Umbilical cord (tissue), 2 donors: Measurements from ENCODE around the gene PITPNM3. TPM values are rescaled to one million over a fixed set of nuclear protein-coding genes. Genes with fewer than 3 reads are reported as not detected.

Source experiments
- DNase-seq: peaks from one replicate; pipeline ENCODE4 v3.0.0-alpha.2; 2015; ENCODE audit warnings: low spot score
- total RNA-seq: library from RNA; depleted of rRNA; stranded (reverse); fragments of >200 nt; gene quantifications from one replicate; pipeline ENCODE4 v1.2.3, GENCODE V29; 2014; ENCODE audit warnings: low replicate concordance; ENCODE audit not compliant: insufficient read depth

The PITPNM3 gene
- total RNA-seq, 1 donor from 2014 or later, result 4.8 TPM

- no peak for DNase-seq
Observed at GRCh38 chr17:6526362-6527152, 29.8 kb downstream of the PITPNM3 start.

- DNase-seq, result no peak
Observed at GRCh38 chr17:6525731-6526130, 30.6 kb downstream of the PITPNM3 start.

- DNase-seq, result no peak
Observed at GRCh38 chr17:6525141-6525540, 31.2 kb downstream of the PITPNM3 start.

GRCh38 chr17:6524520-6524919, 31.8 kb downstream of the PITPNM3 start:
- peak; percentile 9 for DNase-seq

GRCh38 chr17:6523809-6524355, 32.5 kb downstream of the PITPNM3 start:
- DNase-seq, result no peak

GRCh38 chr17:6523330-6523729, 33.0 kb downstream of the PITPNM3 start:
- DNase-seq, result no peak

- DNase-seq, result peak; percentile 55
Observed at GRCh38 chr17:6521586-6521985, 34.8 kb downstream of the PITPNM3 start.

GRCh38 chr17:6517062-6517461, 39.3 kb downstream of the PITPNM3 start:
- DNase-seq, result no peak

- DNase-seq, result no peak
Observed at GRCh38 chr17:6514371-6514770, 42.0 kb downstream of the PITPNM3 start.

GRCh38 chr17:6512552-6512951, 43.8 kb downstream of the PITPNM3 start:
- no peak for DNase-seq

- no peak for DNase-seq
Observed at GRCh38 chr17:6510321-6510977, 45.9 kb downstream of the PITPNM3 start.

GRCh38 chr17:6509921-6510320, 46.4 kb downstream of the PITPNM3 start:
- no peak for DNase-seq

- DNase-seq, result no peak
Observed at GRCh38 chr17:6509031-6509771, 47.2 kb downstream of the PITPNM3 start.

- peak; percentile 26 for DNase-seq
Observed at GRCh38 chr17:6508519-6509030, 47.8 kb downstream of the PITPNM3 start.

- DNase-seq, result no peak
Observed at GRCh38 chr17:6508016-6508415, 48.3 kb downstream of the PITPNM3 start.

GRCh38 chr17:6507535-6507934, 48.8 kb downstream of the PITPNM3 start:
- peak; percentile 45 for DNase-seq

GRCh38 chr17:6506679-6507231, 49.6 kb downstream of the PITPNM3 start:
- no peak for DNase-seq

GRCh38 chr17:6505425-6506142, 50.8 kb downstream of the PITPNM3 start:
- DNase-seq, result no peak

GRCh38 chr17:6503641-6504195, 52.6 kb downstream of the PITPNM3 start:
- no peak for DNase-seq

GRCh38 chr17:6502871-6503509, 53.4 kb downstream of the PITPNM3 start:
- DNase-seq, result no peak
